ENCODE data around the gene SYNDIG1L.

- TF ChIP-seq EZH2 (IDR thresholded peaks at IDR 0.05; ENCODE audit: low read length), result no peak
- TF ChIP-seq CTCF (optimal IDR thresholded peaks at IDR 0.05 in 1 of 3, IDR thresholded peaks at IDR 0.05 in 1 of 3, conservative IDR thresholded peaks at IDR 0.05 in 1 of 3; ENCODE audit: extremely low read depth in 1 of 3, insufficient read depth in 2 of 3, low read length in 3 of 3), result no peak
These were observed 48.4 kb upstream of the SYNDIG1L start for GRCh38 chr14:74474376-74474775.
